Ishikawa (cell line): Measurements from ENCODE around the gene WSCD2.

ENCODE experiments used
- CEBPB ChIP-seq: IDR thresholded peaks from 2 replicates; pipeline ENCODE4 v1.6.1; 2012
- CREB1 ChIP-seq: IDR thresholded peaks from 2 replicates; pipeline ENCODE4 v1.6.1; 2012; ENCODE audit warnings: low read depth
- EGR1 ChIP-seq: IDR thresholded peaks from 2 replicates; pipeline ENCODE4 v1.6.1; 2012
- EP300 ChIP-seq: IDR thresholded peaks from 2 replicates; pipeline ENCODE4 v1.6.1; 2012; ENCODE audit warnings: borderline replicate concordance
- FOXM1 ChIP-seq: IDR thresholded peaks from 2 replicates; pipeline ENCODE4 v1.6.1; 2012; ENCODE audit warnings: low read depth, borderline replicate concordance
- NFIC ChIP-seq: IDR thresholded peaks from 2 replicates; pipeline ENCODE4 v1.6.1; 2012
- RAD21 ChIP-seq: IDR thresholded peaks from 2 replicates; pipeline ENCODE4 v1.6.1; 2012; ENCODE audit warnings: low read depth
- TAF1 ChIP-seq: IDR thresholded peaks from 2 replicates; pipeline ENCODE4 v1.6.1; 2012; ENCODE audit warnings: low read depth, mild to moderate bottlenecking
- TCF12 ChIP-seq: IDR thresholded peaks from 2 replicates; pipeline ENCODE4 v1.6.1; 2012; ENCODE audit warnings: low read depth
- TEAD4 ChIP-seq: IDR thresholded peaks from 2 replicates; pipeline ENCODE4 v1.6.1; 2012
- YY1 ChIP-seq: IDR thresholded peaks from 2 replicates; pipeline ENCODE4 v1.6.1; 2012; ENCODE audit warnings: low read depth
- ZBTB7A ChIP-seq: IDR thresholded peaks from 2 replicates; pipeline ENCODE4 v1.6.1; 2012; ENCODE audit warnings: low read depth
- TF ChIP-seq, protein P1 (sequence below): IDR thresholded peaks from 2 replicates; pipeline ENCODE4 v1.6.1; 2012; ENCODE audit warnings: low read depth, mild to moderate bottlenecking
- TF ChIP-seq, protein P2 (sequence below): IDR thresholded peaks from 2 replicates; pipeline ENCODE4 v1.6.1; 2012
- TF ChIP-seq, protein P3 (sequence below): IDR thresholded peaks from 2 replicates; pipeline ENCODE4 v1.6.1; 2012

Gene WSCD2

DNA sequence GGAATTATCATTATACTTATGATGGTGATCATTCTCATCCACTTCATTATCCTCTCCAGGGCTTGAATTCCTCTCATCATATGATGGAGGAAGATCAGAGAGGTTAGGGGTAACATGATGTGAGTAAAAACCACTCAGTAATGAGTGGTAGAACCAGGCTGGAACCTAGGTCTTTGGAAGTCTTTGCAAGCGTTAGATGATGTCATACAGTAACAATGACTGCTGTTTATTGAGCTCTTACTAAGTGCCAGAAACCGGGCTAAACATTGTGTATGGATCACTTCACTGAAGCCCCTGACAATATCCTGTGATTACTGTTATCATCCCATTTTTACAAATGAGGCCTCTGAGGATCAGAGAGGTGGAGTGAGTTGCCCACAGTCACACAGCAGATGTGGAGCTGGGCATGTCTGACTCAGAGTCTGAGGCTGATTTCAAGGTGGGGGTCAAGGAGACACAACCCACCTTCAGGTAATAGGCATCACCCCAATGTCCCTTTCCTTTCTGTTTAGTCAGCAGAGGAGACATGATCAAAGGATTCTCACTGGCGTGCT, 19.5 kb downstream of the WSCD2 start:
- TF ChIP-seq TAF1, result no peak
- no peak for TF ChIP-seq EP300
- no peak for TF ChIP-seq CEBPB
- no peak for TF ChIP-seq NFIC
- TF ChIP-seq, protein P1, sequence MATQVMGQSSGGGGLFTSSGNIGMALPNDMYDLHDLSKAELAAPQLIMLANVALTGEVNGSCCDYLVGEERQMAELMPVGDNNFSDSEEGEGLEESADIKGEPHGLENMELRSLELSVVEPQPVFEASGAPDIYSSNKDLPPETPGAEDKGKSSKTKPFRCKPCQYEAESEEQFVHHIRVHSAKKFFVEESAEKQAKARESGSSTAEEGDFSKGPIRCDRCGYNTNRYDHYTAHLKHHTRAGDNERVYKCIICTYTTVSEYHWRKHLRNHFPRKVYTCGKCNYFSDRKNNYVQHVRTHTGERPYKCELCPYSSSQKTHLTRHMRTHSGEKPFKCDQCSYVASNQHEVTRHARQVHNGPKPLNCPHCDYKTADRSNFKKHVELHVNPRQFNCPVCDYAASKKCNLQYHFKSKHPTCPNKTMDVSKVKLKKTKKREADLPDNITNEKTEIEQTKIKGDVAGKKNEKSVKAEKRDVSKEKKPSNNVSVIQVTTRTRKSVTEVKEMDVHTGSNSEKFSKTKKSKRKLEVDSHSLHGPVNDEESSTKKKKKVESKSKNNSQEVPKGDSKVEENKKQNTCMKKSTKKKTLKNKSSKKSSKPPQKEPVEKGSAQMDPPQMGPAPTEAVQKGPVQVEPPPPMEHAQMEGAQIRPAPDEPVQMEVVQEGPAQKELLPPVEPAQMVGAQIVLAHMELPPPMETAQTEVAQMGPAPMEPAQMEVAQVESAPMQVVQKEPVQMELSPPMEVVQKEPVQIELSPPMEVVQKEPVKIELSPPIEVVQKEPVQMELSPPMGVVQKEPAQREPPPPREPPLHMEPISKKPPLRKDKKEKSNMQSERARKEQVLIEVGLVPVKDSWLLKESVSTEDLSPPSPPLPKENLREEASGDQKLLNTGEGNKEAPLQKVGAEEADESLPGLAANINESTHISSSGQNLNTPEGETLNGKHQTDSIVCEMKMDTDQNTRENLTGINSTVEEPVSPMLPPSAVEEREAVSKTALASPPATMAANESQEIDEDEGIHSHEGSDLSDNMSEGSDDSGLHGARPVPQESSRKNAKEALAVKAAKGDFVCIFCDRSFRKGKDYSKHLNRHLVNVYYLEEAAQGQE, result no peak
- no peak for TF ChIP-seq CREB1
- TF ChIP-seq YY1, result no peak
- no peak for TF ChIP-seq TCF12
- TF ChIP-seq, protein P2, sequence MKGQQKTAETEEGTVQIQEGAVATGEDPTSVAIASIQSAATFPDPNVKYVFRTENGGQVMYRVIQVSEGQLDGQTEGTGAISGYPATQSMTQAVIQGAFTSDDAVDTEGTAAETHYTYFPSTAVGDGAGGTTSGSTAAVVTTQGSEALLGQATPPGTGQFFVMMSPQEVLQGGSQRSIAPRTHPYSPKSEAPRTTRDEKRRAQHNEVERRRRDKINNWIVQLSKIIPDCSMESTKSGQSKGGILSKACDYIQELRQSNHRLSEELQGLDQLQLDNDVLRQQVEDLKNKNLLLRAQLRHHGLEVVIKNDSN, result no peak
- TF ChIP-seq TEAD4, result no peak
- TF ChIP-seq RAD21, result no peak
- TF ChIP-seq FOXM1, result no peak
- TF ChIP-seq, protein P3, sequence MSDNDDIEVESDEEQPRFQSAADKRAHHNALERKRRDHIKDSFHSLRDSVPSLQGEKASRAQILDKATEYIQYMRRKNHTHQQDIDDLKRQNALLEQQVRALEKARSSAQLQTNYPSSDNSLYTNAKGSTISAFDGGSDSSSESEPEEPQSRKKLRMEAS, result no peak
- no peak for TF ChIP-seq EGR1
- no peak for TF ChIP-seq ZBTB7A

DNA sequence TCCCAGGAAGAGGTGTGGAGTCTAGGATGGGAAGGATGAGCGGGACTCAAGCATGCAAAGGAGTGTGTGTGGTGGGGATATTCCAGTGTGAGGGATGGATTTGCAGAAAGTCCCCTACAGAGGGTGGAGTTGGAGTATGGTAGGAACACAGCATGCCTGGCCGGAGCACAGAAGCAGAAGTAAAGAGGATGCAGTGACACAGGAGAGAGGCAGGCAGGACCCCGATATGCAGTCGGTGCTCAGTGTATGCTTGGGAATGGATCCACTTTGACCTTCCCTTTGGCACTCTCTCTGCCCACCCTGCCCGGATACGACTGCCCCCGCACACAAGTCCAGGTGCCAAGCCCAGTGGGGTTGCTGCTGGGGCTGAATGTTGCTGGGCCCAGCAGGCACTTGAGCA, 21.3 kb downstream of the WSCD2 start:
- no peak for TF ChIP-seq ZBTB7A
- no peak for TF ChIP-seq TCF12
- no peak for TF ChIP-seq YY1
- TF ChIP-seq, protein P3, result no peak
- TF ChIP-seq FOXM1, result no peak
- TF ChIP-seq, protein P2, result no peak
- no peak for TF ChIP-seq NFIC
- no peak for TF ChIP-seq TAF1
- TF ChIP-seq CEBPB, result no peak
- TF ChIP-seq CREB1, result no peak
- TF ChIP-seq TEAD4, result no peak
- no peak for TF ChIP-seq RAD21
- no peak for TF ChIP-seq EGR1

GRCh38 chr12:108151533-108152169, 22.6 kb downstream of the WSCD2 start:
- no peak for TF ChIP-seq NFIC
- TF ChIP-seq EGR1, result no peak
- no peak for TF ChIP-seq TEAD4
- TF ChIP-seq TCF12, result no peak
- TF ChIP-seq FOXM1, result no peak
- no peak for TF ChIP-seq ZBTB7A
- TF ChIP-seq CREB1, result no peak
- TF ChIP-seq, protein P3, result no peak
- no peak for TF ChIP-seq YY1
- TF ChIP-seq RAD21, result no peak
- no peak for TF ChIP-seq TAF1
- TF ChIP-seq, protein P2, result no peak
- TF ChIP-seq, protein P1, result no peak
- no peak for TF ChIP-seq CEBPB
- TF ChIP-seq EP300, result no peak

- TF ChIP-seq, protein P2, result no peak
- TF ChIP-seq FOXM1, result no peak
- TF ChIP-seq TEAD4, result no peak
- TF ChIP-seq CEBPB, result no peak
- TF ChIP-seq TAF1, result no peak
- no peak for TF ChIP-seq ZBTB7A
- TF ChIP-seq CREB1, result no peak
These were observed 23.1 kb downstream of the WSCD2 start for GRCh38 chr12:108152170-108152538.
